IPS DF 4.7 (cell line): ENCODE data around the gene RBM22.

Experiments
- DNase-seq: peaks from one replicate; pipeline ENCODE4 v3.0.0-alpha.2; 2013; ENCODE audit warnings: low spot score; ENCODE audit errors: extremely low read depth

The RBM22 gene

GRCh38 chr5:150672237-150672883 lies 28.5 kb downstream of the RBM22 start:
- DNase-seq, result no peak

GRCh38 chr5:150671509-150672236 lies 29.2 kb downstream of the RBM22 start:
- no peak for DNase-seq

GRCh38 chr5:150670948-150671310 lies 29.9 kb downstream of the RBM22 start:
- no peak for DNase-seq

- no peak for DNase-seq
Measured at GRCh38 chr5:150670275-150670947, 30.5 kb downstream of the RBM22 start.

GRCh38 chr5:150665044-150665443 lies 35.8 kb downstream of the RBM22 start:
- DNase-seq, result no peak

- DNase-seq, result no peak
Measured at GRCh38 chr5:150663936-150664335, 36.9 kb downstream of the RBM22 start.

GRCh38 chr5:150662731-150663516 lies 37.9 kb downstream of the RBM22 start:
- DNase-seq, result no peak

GRCh38 chr5:150661821-150662596 lies 38.9 kb downstream of the RBM22 start:
- no peak for DNase-seq

GRCh38 chr5:150661086-150661485 lies 39.8 kb downstream of the RBM22 start, which contains the start of gene MYOZ3:
TSS of gene MYOZ3 (plus strand) at chr5:150661251. CDS start at chr5:150662942, 1,691 bp downstream.
- DNase-seq, result no peak

GRCh38 chr5:150660108-150660831 lies 40.6 kb downstream of the RBM22 start:
- DNase-seq, result no peak

- DNase-seq, result no peak
Measured at GRCh38 chr5:150659360-150660107, 41.3 kb downstream of the RBM22 start.

- DNase-seq, result no peak
Measured at GRCh38 chr5:150658699-150659265, 42.1 kb downstream of the RBM22 start.

GRCh38 chr5:150658121-150658520 lies 42.7 kb downstream of the RBM22 start:
- no peak for DNase-seq

GRCh38 chr5:150656191-150657132 lies 44.4 kb downstream of the RBM22 start:
- no peak for DNase-seq

- no peak for DNase-seq
Measured at GRCh38 chr5:150655221-150655620, 45.6 kb downstream of the RBM22 start.

GRCh38 chr5:150653762-150654556 lies 46.9 kb downstream of the RBM22 start:
- no peak for DNase-seq

- no peak for DNase-seq
Measured at GRCh38 chr5:150653145-150653761, 47.6 kb downstream of the RBM22 start.
